OCI-LY7 (cell line): ENCODE results near the gene NRROS. TPM values are rescaled to one million over a fixed set of nuclear protein-coding genes. Genes with fewer than 3 reads are reported as not detected.

Experiments
- BruUV-seq: library from RNA; stranded (reverse); fragments of 400-500 nt; replicated peaks from 2 replicates; lab custom pipeline; 2021; lab: Mats Ljungman, UMichigan
- CTCF ChIA-PET: fragments of 300-600 bp; sonication (Branson Sonifier 250); formaldehyde crosslinking; loops from one replicate; lab custom pipeline; 2022; ENCODE audit warnings: antibody characterized with exemption; ENCODE audit not compliant: unreplicated experiment; lab: Charles Lee
- POLR2A ChIA-PET: fragments of 300-600 bp; sonication (Branson Sonifier 250); formaldehyde crosslinking; loops from one replicate; lab custom pipeline; 2022; ENCODE audit warnings: antibody characterized with exemption; lab: Charles Lee
- DNase-seq: peaks from one replicate; pipeline ENCODE4 v3.0.0-alpha.2; 2015; ENCODE audit warnings: low spot score
- H2AFZ ChIP-seq: fragments of 200-600 bp; sonication (generic), shearing (Covaris generic); 2 replicates; pipeline ENCODE4 v1.6.1; 2014; ENCODE audit warnings: mild to moderate bottlenecking, antibody characterized with exemption, low read length, moderate library complexity
- H3K27ac ChIP-seq: fragments of 200-600 bp; sonication (generic); 2 replicates; pipeline ENCODE4 v1.5.1; 2014; ENCODE audit warnings: mixed run types, low read depth, mild to moderate bottlenecking, moderate library complexity, low read length, inconsistent platforms; ENCODE audit not compliant: poor library complexity, severe bottlenecking
- H3K36me3 ChIP-seq: fragments of 200-600 bp; sonication (generic); 2 replicates; pipeline ENCODE4 v1.6.1; 2014; ENCODE audit warnings: mild to moderate bottlenecking, antibody characterized with exemption, low read length, moderate library complexity, mixed read lengths; ENCODE audit not compliant: insufficient read depth
- H3K4me1 ChIP-seq: fragments of 200-600 bp; sonication (generic); 2 replicates; pipeline ENCODE4 v1.5.1; 2014; ENCODE audit warnings: mild to moderate bottlenecking, low read length; ENCODE audit not compliant: insufficient read depth, poor library complexity, severe bottlenecking
- H3K4me2 ChIP-seq: fragments of 200-600 bp; sonication (generic); 2 replicates; pipeline ENCODE4 v1.6.1; 2014; ENCODE audit warnings: mild to moderate bottlenecking, low read length
- H3K4me3 ChIP-seq: fragments of 200-600 bp; sonication (generic); 2 replicates; pipeline ENCODE4 v1.5.1; 2014; ENCODE audit warnings: mild to moderate bottlenecking, low read depth, low read length; ENCODE audit not compliant: poor library complexity, severe bottlenecking
- H3K79me2 ChIP-seq: fragments of 200-600 bp; sonication (generic); 2 replicates; pipeline ENCODE4 v1.6.1; 2016; ENCODE audit warnings: low read depth, mild to moderate bottlenecking, low read length, moderate library complexity, mixed read lengths; ENCODE audit not compliant: insufficient read depth
- H3K9me2 ChIP-seq: fragments of 200-600 bp; sonication (generic); 2 replicates; pipeline ENCODE4 v1.6.1; 2016; ENCODE audit warnings: mild to moderate bottlenecking, low read length, mixed read lengths; ENCODE audit not compliant: insufficient read depth
- H3K9me3 ChIP-seq: fragments of 200-600 bp; sonication (generic); 2 replicates; pipeline ENCODE4 v1.6.1; 2014; ENCODE audit warnings: mild to moderate bottlenecking, mixed run types, low read length, mixed read lengths
- H4K20me1 ChIP-seq: fragments of 200-600 bp; sonication (generic); 2 replicates; pipeline ENCODE4 v1.6.1; 2014; ENCODE audit warnings: mild to moderate bottlenecking, antibody characterized with exemption, low read length, moderate library complexity, mixed read lengths; ENCODE audit not compliant: insufficient read depth
- EZH2phosphoT487 ChIP-seq: fragments of 200-600 bp; sonication (generic); IDR thresholded peaks from 2 replicates; pipeline ENCODE4 v1.6.1; 2018; ENCODE audit warnings: low read depth, borderline replicate concordance, mild to moderate bottlenecking, mixed run types, antibody characterized with exemption, low read length, moderate library complexity, mixed read lengths
- intact Hi-C: fragments of 100-400 bp; cut with micrococcal nuclease; formaldehyde crosslinking; loops from one replicate; pipeline ENCODE4 v1.10.0; 2022; ENCODE audit not compliant: unreplicated experiment
- total RNA-seq, 2 experiments: library from RNA; depleted of rRNA in 1 of 2; stranded (reverse); fragments of >200 nt in 1 of 2; shearing (Covaris generic) in 1 of 2; gene quantifications; 2 replicates each; pipeline ENCODE4 v1.2.3, GENCODE V29; 2014 to 2022
- TF ChIP-seq, protein P1 (sequence below): fragments of 200-600 bp; sonication (generic); conservative IDR thresholded peaks from 2 replicates; pipeline ENCODE4 v1.5.1; 2014; ENCODE audit warnings: mild to moderate bottlenecking, antibody characterized with exemption, low read length, moderate library complexity, mixed read lengths

Gene NRROS
- total RNA-seq, 2 experiments from 2014 or later, result 1.1 to 3.8 TPM

DNA sequence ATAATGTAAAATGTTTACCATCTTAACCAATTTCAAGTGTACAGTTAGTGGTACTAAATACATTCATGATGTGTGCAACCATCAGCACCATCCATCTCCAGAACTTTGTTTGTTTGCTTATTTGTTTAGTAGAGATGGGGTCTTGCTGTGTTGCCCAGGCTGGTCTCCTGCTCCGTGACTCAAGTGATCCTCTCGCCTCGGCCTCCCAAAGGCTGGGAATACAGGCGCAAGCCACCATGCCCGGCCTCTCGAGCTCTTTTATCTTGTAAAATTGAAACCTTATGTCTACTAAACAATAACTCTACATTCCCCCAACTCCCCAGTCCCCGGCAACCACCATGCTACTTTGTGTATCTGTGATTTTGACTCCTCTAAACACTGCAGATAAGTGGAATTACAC is 39.1 kb upstream of the NRROS start:
- Histone ChIP-seq H3K4me1 (peaks cover 14% of the 10 kb centered on the region), H3K9me3 (no peaks in the 10 kb centered on the region), H3K79me2 (no peaks in the 10 kb centered on the region), H3K27ac (no peak overlapping the region), H3K4me2 (no peak overlapping the region), H2AFZ (no peak overlapping the region), H3K36me3 (no peaks in the 10 kb centered on the region), H3K9me2 (no peaks in the 10 kb centered on the region), H4K20me1 (no peaks in the 10 kb centered on the region), H3K4me3 (no peak overlapping the region)
- CTCF ChIA-PET, result no interaction called here
- DNase-seq, result no peak
- intact Hi-C loops, result loop anchor here (10.0 kb wide), 1 partner anchor 234 kb away; no protein-coding TSS in a partner anchor
- no TSS peak for BruUV-seq
- TF ChIP-seq, protein P1, sequence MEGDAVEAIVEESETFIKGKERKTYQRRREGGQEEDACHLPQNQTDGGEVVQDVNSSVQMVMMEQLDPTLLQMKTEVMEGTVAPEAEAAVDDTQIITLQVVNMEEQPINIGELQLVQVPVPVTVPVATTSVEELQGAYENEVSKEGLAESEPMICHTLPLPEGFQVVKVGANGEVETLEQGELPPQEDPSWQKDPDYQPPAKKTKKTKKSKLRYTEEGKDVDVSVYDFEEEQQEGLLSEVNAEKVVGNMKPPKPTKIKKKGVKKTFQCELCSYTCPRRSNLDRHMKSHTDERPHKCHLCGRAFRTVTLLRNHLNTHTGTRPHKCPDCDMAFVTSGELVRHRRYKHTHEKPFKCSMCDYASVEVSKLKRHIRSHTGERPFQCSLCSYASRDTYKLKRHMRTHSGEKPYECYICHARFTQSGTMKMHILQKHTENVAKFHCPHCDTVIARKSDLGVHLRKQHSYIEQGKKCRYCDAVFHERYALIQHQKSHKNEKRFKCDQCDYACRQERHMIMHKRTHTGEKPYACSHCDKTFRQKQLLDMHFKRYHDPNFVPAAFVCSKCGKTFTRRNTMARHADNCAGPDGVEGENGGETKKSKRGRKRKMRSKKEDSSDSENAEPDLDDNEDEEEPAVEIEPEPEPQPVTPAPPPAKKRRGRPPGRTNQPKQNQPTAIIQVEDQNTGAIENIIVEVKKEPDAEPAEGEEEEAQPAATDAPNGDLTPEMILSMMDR, result no peak
- TF ChIP-seq EZH2phosphoT487, result no peak
- POLR2A ChIA-PET, result no interaction called here

DNA sequence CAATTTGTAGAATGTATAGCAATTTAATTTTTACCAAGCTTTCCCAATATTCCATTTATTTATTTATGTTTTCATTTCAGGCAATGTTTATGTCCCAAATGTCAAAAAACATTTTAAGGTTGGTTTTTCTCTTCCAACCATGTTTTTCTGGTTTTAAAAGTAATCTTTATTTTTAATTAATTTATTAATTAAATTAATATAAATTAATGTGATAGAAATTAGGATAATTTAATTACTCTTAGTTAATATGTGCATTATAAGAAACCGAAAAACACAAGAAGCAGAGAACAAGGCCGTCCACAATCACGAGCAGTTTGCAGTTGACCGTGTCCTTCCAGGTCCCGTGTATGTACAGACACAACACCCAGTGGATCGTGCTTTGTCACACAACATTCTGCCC is 36.8 kb upstream of the NRROS start:
- Histone ChIP-seq H3K9me3 (no peaks in the 10 kb centered on the region), H2AFZ (no peak overlapping the region), H3K79me2 (no peaks in the 10 kb centered on the region), H4K20me1 (no peaks in the 10 kb centered on the region), H3K27ac (no peak overlapping the region), H3K9me2 (no peaks in the 10 kb centered on the region), H3K4me3 (no peak overlapping the region), H3K36me3 (no peaks in the 10 kb centered on the region), H3K4me1 (peaks cover 14% of the 10 kb centered on the region), H3K4me2 (no peak overlapping the region)
- DNase-seq, result no peak
- CTCF ChIA-PET, result no interaction called here
- BruUV-seq, result no TSS peak
- TF ChIP-seq, protein P1, result no peak
- TF ChIP-seq EZH2phosphoT487, result no peak
- POLR2A ChIA-PET, result interaction anchor here (0.7 kb wide), 2 partner anchors 130 to 375 kb away, joined by 3 read pairs; no protein-coding TSS in a partner anchor
- intact Hi-C loops, result loop anchor here (10.0 kb wide), 1 partner anchor 232 kb away; no protein-coding TSS in a partner anchor

DNA sequence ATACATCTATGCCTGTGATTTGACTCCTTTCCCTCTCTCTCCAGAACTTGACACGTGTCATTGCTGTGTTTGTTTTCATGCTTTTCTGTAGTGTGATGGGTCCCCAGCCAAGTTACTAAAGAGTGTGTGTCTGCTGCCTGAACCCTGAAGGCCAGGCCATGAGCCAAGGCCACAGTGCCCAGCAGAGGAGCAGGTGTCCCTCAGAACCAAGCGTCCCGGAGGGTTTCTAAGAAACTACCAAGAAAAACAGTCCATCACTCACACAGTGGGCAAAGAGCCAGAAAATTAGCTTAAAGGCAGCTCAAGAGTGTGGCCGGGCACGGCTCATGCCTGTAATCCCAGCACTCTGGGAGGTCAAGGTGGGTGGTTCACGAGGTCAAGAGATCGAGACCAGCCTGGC is 35.8 kb upstream of the NRROS start:
- peaks cover 14% of the 10 kb centered on the region for H3K4me1 ChIP-seq
- intact Hi-C loops, result loop anchor here (1.0 to 10.0 kb wide), 2 partner anchors 82 to 231 kb away; no protein-coding TSS in a partner anchor
- no peaks in the 10 kb centered on the region for H3K79me2 ChIP-seq
- ChIA-PET CTCF (interaction anchor here (0.5 kb wide), 1 partner anchor 87 kb away, joined by 3 read pairs; no protein-coding TSS in a partner anchor), POLR2A (no interaction called here)
- no peak overlapping the region for H3K4me3 ChIP-seq
- DNase-seq, result no peak
- BruUV-seq, result no TSS peak
- no peaks in the 10 kb centered on the region for H4K20me1 ChIP-seq
- H3K9me2 ChIP-seq, result no peaks in the 10 kb centered on the region
- H3K9me3 ChIP-seq, result no peaks in the 10 kb centered on the region
- no peak overlapping the region for H3K27ac ChIP-seq
- H3K36me3 ChIP-seq, result no peaks in the 10 kb centered on the region
- H3K4me2 ChIP-seq, result no peak overlapping the region
- no peak overlapping the region for H2AFZ ChIP-seq
- TF ChIP-seq, protein P1, result no peak
- no peak for TF ChIP-seq EZH2phosphoT487
